ENCODE measurements around the gene PROCA1.
A peak's percentile ranks its signal among the peaks of the same experiment; 100 is the strongest.

GRCh38 chr17:28698253-28698941 lies 13.3 kb downstream of the PROCA1 start:
- TF ChIP-seq CTCF (IDR thresholded peaks at IDR 0.05) = peak in 3 of 6 experiments; percentile 6 to 26 (median 19)
- peak; percentile 90 to 91 for TF ChIP-seq POLR2A (IDR thresholded peaks at IDR 0.05)
